GM12872 (cell line): ENCODE data around the gene MAP3K14.

Source experiments
- TF ChIP-seq, protein P1 (sequence below): IDR thresholded peaks from 3 replicates; pipeline ENCODE4 v1.5.1; 2011; ENCODE audit warnings: low read depth, mild to moderate bottlenecking, low read length, moderate library complexity; ENCODE audit not compliant: insufficient read depth

MAP3K14 gene

DNA sequence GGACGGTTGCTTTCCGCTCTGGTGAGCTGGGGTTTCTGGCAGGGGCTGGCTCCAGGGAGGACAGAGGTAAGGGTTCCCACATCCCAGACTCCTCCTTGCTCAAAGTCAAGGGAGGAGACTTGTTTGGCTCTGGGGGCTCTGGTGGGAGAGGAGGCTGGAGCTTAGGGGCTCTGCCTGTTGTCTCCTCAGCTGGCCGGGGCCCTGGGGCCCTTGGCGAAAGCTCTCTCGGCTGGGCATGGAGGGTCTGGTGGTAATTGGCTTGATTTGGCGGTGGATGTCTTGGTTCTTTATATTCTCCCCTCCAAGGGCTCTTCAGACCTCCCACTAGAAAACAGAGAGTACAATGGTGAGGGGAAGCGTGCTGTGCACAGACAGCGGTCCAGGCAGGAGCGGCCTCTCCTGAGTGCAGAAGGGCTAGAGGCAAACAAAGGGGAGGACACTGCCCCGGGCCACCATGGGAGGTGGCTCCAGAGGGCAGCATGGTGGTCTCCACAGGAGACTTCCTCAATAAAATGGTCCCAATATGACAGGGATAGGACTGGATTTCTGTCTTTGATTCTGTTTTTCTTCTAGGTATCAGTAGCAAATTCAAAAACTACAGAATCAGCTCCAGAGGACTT is 49.3 kb downstream of the MAP3K14 start:
- TF ChIP-seq, protein P1, sequence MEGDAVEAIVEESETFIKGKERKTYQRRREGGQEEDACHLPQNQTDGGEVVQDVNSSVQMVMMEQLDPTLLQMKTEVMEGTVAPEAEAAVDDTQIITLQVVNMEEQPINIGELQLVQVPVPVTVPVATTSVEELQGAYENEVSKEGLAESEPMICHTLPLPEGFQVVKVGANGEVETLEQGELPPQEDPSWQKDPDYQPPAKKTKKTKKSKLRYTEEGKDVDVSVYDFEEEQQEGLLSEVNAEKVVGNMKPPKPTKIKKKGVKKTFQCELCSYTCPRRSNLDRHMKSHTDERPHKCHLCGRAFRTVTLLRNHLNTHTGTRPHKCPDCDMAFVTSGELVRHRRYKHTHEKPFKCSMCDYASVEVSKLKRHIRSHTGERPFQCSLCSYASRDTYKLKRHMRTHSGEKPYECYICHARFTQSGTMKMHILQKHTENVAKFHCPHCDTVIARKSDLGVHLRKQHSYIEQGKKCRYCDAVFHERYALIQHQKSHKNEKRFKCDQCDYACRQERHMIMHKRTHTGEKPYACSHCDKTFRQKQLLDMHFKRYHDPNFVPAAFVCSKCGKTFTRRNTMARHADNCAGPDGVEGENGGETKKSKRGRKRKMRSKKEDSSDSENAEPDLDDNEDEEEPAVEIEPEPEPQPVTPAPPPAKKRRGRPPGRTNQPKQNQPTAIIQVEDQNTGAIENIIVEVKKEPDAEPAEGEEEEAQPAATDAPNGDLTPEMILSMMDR, result no peak

DNA sequence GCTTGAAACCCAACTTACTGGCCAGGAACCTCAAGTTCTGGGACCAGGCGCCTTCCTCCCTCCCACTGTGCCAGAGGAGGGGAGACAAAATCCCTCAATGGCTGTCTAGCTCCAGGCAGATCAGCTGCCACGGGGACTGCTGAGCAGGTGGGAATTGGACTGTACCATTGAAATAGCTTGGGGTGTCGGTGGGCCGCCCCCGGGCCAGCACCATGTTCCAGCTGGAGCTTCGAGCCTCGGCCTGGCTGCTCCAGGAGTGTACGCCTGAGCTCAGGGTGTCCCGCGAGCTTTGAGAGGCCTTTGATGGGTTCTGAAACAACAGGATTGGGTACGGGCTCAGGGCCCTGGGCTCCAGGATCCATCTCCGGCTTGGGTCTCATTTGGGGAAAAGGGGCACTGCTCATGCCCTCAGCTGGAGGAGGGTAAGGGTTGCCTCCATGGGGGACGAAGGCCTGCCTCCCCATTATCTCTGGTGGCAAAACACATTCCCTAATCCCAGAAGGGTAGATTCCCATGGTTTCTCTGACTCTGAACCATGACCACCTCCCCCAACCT is 50.4 kb downstream of the MAP3K14 start:
- TF ChIP-seq, protein P1, result no peak

DNA sequence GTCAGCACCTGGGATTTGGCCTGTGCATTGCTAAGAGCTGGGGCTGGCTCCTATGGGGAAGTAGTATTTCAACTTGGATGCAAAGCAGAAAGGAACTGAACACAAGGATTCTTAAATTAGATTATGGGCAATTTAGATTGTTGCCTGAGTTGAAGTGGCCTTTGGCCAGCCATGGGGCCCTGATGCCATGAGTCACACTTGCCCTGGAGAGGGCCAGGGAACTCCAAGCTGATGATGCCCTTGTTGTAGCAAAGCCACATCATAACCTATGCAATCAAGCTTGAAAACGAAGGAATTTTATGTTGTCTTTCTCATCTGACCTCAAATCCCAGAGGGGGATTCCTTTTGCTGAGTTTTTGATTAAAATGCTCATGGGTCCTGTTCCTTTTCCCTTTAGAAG is 51.0 kb downstream of the MAP3K14 start:
- TF ChIP-seq, protein P1, result no peak

DNA sequence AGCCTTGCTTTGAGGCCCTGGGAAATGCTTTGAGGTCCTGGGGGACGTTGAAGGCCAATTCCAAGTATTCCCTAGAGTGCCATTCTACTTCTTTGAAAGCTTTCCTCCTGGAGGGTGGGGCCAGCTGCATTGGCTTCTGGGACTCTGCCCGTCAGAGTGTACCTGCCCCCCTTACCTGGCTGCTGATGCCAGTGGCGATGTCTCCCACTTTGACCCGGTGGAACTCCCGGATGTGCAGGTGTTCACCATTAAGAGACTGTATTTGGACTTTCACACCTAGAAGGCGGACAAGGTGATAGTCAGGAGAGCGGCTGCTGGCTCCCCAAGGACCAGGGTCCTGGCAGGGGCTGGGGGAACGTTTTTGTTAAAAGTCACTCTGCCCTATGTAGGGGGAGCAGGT is 51.8 kb downstream of the MAP3K14 start:
- TF ChIP-seq, protein P1, result no peak

DNA sequence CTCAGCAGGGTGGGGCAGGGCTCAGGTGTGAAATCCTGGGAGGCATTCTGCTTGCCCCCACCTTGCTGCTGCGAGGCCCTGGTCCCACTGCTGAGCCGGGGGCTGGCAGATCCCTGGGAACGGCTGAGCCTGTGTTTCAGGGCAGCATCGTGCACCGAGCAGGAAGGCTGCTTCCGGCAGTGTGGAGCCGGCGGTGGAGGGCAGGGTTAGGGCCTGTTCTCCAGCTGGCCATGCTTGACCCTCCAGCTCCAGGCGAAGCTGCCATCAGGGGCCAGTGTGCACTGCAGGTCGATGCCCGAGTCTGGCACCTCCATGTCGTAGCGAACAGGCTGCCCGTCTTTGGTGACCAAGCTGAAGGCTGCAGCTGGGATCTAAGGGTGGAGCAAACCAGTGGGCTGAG is 52.4 kb downstream of the MAP3K14 start:
- TF ChIP-seq, protein P1, result no peak

DNA sequence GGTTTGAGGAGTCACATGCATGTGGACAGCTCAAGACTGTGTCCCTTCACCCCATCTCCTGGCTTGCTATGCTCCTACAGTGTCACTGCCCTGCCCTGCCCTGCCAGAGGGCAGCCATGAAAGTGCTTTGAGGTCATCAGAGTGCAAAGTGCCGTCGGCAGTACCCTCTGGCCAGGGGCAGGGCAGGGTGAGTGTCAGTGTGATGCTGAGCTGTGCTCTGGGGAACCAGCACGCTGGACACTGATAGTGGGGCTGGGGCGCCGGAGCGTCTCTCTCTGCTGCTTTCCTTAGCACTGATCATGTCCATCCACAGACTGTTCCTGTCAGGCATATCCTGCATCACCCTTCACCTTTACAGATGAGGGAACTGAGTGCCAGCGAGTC is 53.4 kb downstream of the MAP3K14 start:
- TF ChIP-seq, protein P1, result no peak

DNA sequence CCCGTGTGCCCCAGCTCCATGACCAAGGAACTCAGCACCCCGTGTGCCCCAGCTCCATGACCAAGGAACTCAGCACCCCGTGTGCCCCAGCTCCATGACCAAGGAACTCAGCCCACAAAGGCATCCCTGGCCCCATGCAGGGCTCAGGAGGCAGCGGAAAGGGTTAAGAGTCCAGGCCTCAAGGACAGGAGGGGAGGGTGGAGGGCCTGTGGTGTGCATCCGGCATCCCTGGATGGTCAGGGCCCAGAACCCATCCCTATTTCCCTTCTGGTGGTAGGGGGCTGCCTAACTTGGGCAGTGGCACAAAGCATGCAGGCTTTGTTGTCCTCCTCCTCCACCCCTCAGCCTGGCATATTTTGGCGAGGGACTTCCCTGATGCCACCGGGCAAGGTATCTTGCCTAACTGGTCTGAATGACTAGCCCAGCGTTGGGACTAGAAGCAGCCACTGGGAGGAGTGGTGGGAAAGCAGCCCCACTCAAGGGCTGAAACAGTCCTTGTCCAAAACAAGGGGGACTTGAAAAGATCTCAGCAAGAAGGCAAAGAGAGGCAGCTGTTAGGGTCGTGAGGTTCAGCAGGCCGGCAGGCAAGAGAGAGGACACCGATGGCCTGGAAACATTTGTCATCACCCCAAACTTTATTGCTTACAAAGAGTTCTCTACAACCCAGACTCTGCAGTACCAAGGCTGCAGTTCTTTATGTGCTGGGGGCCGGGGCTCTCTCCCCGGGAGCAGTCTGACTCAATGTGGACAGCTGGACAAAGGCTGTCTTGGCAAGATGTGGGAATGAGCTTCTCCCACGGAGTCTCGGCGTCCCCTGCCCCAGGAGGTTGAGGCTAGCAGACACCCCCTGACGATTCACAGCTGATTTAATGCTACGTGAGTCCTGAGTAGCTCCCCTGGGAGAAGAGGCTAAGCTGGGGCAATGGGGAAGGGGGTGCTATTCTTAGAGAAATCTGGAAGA is 54.0 kb downstream of the MAP3K14 start:
- TF ChIP-seq, protein P1, result no peak
